HG03457 (cell line): ENCODE data around the gene KLHL34.

Source experiments
- ATAC-seq: cut with Tn5 transposase; IDR thresholded peaks from one replicate; pipeline ENCODE4 v1.9.1; 2021; ENCODE audit warnings: moderate number of reproducible peaks; ENCODE audit not compliant: unreplicated experiment

KLHL34 gene, protein sequence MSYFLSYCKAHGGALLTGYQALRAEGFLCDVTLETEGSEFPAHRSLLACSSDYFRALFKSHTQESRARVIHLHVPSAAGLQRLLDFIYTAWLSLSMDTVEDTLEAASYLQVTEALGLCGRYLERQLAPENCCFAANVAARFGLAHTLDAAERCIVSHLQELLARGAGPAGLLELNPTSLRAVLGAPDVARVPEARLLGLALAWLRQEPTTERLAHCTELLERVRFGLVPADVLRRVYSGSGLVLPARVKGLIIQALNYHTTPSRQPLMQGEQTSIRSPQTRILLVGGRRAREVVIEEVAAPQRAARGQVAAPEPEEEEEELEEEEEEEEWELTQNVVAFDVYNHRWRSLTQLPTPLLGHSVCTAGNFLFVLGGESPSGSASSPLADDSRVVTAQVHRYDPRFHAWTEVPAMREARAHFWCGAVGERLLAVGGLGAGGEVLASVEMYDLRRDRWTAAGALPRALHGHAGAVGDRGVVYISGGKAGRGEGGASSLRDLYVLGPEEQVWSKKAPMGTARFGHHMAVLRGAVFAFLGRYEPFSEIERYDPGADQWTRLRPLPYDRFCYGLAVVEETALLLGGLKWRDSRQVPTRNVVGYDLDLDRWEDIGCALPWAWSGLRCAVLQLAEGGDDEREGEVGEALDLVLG

DNA sequence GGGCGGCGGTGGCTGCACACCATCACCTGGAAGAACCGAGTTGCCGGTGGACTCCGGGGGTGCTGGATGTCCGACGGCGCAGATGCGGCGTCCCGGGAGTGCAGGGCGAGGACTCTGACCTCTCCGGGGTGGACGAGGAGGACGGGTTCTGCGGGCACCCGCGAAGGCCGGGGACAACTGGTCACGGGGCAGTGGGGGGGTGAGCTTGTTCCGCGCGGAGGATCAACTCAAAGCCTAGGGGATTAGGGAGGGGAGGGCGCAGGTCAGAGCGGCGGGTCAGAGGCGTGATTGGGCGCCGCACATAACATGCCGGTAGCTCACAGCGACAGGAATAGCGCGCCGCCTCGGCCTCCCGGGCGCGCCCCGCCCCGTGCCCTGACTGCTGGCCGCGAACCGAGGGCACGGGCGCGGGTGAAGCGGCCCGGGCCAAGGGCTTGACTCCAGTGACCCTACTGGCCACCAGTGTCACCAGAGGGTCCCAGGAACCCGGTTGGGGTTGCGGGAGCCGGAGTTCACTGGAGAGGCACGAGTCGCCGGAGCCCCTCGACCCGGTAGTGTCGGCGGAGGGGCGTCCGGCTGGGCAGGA lies at the start of gene KLHL34:
TSS of gene KLHL34 (minus strand) at position 179 of the 586 bp plus-strand sequence. CDS start 542 bp downstream, outside the sequence.
- ATAC-seq = no peak

DNA sequence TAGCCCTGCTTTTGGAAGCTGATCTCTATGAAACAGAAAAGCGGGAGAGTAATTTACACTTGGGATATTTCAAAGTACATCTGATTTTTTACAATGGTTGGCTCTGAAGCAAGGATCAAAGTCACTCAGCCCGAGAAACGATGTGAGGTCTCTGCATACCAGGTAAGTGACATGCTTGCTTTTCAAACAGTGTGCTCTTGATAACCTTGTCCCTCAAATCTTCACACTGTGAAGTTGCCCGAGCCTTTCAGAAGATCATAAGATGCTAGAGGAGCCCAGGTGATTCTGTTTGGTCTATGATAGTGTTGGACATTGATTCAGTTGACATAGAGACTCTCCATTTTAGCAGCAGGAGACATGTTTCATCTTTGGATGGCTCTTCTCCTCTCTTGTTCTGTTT lies 47.1 kb upstream of the KLHL34 start:
- no peak for ATAC-seq

DNA sequence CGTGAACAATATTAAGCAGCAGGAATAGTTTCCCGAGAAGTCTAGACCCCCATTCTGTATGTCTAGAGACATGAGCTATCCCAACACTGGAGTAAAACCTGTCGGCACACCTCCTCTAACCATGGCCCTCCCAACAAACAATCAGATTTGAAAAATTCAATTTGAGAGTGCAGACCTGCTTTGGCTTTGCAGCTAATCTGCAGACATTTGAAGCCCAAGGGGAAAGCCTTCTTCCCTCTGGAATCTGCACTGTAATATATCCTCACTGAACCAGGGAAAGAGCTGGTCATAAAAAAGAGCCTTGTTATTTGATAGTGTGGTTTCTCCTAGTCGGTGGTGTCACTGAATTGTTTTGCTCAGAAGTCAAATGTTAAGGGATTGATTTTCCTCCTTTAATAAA lies 44.6 kb upstream of the KLHL34 start:
- ATAC-seq = no peak

DNA sequence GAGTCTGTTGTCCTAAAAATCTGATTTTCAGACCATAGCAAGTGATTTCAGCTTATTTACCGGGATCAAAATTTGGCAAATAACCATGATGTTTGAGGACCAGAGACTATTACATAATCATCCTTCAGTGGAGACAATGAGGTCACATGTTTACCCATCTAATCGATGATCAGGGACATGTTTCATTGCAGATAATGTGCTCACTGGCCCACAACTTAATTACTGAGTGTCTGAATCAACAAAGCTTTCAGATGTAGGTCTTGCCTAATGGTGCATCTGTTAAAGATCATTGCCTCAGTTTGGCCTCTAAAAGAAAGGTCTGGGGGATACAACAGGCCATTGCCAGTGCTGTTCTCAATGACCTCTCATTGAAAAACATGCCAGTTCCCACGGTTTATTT lies 42.8 kb upstream of the KLHL34 start:
- ATAC-seq = no peak

DNA sequence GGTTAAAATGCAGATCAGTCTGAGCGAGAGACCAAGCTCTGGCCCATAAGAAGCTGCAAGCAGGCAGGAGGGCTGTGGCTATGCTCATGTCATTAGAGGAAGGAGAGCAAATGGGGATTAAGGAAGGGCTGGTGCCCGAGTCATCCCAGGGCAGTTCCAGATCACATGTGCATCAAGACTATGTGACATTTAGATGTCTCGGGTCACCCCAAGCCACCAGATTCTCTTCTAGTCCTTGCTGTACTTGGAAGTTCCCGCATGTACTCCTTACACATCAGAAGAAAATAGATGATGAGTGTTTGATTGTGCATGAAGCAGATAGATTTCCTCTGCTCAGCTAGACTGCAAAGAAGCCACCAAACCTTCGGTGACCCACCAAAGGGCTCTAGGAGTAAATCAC lies 42.1 kb upstream of the KLHL34 start:
- ATAC-seq = no peak

DNA sequence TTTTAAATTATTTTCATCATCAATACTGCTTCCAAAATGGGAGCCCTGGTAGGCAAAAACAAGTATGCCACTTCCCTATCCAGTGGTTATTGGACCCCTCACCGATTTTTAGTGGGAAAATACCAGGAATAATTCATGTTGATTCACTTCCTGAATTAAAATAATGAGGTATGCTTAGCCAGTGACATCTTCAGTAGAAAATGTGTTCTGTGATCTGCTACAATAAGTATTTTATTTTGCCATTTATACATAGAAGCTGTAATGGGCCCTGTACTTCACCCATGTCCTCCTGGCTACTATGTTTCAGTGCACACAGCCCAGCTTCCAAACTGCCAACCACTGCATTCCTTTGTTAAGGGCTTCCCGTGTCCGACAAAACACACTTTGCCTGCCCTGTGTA lies 41.0 kb upstream of the KLHL34 start:
- no peak for ATAC-seq

DNA sequence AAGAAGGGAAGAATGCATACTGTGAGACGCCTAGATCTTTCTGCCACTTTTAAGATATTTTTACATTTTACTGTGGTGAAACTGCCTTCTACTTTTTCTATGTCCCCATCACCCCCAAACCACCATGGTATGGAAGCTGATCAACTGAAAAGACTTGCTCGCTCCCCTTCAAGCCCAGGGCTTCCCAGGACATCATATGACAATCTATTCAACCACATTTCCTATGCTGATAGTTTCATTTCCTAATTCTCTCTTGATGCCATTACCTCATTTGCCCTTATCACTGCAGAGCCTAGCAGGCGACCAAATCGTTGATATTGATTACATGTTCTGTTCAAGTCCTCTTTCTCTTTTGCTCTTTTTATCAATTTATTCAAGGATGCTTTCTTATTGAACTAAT lies 40.1 kb upstream of the KLHL34 start:
- no peak for ATAC-seq

DNA sequence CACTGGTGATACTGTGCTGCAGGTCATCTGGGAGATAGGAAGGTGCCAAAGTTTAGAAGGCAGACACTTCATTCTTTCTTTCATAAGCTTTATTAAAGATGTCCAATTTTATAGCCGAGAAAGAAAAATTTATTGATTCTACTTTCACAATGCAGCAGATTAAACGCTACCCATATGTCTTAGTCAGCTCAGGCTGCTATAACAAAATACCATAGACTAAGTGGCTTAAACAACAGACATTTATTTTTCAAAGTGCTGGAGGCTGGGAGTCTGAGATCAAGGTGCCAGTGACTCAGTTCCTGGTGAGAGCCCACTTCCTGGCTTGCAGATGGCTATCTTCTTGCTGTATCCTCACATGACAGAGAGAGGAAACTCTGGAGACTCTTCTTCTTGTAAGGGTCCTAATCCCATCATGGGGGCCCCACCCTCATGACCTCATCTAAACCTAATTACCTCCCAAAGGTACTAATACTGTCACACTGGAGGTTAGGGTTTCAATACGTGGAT lies 33.4 kb upstream of the KLHL34 start:
- ATAC-seq = no peak

DNA sequence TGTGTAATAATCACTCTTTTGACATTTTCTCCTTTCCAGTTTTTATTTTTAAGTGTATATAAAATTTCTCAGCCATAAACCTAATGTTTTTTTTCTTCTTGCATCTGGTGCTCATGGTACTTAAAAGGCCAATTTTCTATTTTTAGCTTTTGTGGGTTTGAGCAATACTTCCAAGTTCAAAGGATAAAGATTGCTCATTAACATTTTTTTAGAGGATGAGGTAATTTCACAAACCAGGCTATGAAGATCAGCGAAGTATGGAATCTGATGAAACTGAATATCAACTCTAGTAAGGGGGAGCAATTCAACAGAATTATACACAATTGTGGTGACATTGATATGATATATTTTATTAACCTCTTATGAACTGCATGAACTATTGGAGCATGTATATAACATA lies 25.8 kb upstream of the KLHL34 start:
- ATAC-seq = no peak

DNA sequence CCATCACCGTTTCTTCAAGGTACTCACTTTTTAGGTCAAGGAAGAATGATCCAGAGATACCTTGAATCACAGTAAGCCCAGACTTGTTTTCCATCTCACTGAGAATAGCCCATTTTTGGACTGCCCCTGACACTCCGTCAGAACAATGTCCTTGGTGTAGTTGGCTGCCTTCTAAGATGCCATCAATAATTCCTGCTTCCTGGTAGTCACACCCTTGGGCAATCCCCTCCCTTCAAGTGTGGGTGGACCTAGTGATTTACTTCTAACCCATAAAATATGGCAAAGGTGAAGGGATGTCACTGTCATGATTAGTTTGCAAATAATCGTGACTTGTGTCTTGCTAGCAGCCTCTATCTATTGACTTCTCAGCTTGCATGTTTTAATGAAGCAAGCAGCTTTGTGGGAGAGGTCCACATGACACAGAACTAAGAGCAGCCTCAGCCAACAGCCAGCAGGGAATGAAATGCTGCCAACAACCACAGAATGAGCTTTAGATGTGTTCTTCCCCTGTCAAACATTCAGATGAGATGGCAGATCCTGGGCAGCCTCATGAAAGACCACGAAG lies 20.0 kb upstream of the KLHL34 start:
- ATAC-seq = no peak

DNA sequence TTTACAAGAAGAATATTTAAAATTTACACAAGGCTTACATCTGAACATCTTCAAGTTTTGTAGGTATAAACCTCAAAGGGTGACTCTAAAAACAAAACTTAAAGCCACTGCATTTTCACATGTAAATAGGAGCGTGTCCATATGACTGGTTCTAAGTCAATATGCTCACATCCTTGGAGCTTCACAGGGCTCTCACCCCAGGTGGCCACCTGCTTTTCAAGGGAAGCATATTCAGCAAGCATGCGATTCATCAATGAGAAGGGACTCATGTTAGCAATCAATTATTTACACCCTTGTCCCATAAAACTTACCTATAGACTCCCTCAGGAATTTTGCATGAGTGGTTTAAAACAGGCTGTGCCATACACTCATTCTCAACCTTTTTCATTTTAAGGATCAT lies 17.8 kb upstream of the KLHL34 start:
- ATAC-seq = no peak

DNA sequence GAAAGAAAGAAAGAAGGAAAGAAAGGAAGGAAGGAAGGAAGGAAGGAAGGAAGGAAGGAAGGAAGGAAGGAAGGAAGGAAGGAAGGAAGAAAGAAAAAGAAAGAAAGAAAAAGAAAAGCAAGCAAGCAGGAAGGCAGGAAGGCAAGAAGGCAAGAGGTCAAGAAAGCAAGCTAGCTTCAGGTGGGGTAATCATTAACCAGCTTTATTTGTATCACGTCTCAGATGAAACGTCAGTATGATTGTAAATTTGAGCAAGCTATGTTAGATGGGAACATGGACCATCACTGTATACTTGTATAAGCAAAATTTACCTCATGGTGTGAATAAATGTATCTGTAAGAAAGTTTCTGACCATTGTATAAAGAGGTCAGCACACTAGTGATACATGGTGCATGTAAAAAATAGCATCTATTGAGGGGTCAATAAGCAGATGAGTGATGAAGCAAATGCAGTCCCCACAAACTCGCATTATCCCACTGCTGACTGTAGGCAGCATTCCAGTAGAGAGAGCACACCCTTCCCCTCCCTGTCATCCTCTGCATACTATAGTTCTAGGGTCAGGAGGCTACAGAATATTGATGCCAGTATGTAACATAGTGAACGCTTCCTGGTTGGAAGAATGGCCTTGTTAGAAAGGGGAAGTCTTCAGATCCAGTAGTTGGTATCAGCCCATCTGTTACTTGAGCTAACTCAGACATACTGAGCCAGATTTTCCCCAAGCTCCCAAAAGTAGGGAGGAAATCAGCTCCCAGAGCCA lies 16.5 kb upstream of the KLHL34 start:
- no peak for ATAC-seq

DNA sequence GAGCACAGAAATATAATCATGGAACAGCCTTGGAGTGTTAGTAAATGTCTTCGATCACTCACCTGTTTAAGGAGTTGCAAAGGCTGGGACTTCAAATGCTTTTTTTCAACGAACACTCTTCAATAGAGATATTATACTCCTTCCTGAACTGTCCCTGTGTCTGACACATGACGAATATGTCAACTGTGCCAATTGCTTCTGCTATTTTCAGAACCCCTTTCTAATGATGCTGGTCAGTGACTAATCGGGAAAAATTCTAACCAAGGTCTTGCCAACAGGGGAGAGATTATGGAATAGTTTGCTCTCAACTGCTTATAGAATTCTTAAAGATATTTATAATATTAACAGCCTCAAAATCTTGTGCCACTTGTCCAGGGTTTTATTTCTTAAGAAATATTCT lies 8.5 kb upstream of the KLHL34 start:
- ATAC-seq = no peak

DNA sequence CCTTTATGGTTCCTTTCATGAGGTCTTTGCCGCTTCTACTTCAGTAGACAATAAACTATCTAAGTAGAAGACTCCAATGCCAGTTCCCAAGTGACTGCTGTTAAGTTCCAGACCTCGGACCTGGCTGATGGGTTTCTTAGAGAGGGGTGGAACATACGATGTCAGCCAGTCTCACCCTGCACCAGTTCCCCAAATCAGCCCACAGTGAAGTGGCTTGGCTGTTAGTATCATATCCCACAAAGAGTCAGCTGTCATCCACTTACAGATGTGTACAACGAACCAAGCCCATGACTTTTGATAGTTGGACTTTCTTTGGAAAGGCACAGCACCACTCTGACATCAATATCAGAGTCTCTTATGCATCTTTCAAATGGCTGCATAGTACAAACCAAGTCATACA lies 8.1 kb upstream of the KLHL34 start:
- ATAC-seq = no peak

DNA sequence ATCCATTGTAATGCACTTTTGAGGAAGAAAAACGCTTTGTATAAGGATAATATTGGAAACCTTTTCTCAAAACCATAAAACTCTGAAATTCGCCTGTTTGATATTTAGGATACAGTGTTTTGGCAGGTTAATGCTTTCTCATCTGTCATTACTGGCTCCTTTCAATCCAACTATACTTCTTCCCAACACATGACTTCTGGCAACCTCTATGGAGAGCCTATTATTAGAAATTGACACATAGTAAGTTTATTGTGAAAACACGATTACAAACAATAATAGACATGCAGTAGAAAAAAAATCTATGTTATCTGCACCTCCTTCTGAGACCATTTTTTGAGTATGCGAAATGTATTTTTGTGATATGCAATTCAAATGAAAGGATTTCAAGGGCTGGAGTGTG lies 4.6 kb upstream of the KLHL34 start:
- ATAC-seq = no peak

DNA sequence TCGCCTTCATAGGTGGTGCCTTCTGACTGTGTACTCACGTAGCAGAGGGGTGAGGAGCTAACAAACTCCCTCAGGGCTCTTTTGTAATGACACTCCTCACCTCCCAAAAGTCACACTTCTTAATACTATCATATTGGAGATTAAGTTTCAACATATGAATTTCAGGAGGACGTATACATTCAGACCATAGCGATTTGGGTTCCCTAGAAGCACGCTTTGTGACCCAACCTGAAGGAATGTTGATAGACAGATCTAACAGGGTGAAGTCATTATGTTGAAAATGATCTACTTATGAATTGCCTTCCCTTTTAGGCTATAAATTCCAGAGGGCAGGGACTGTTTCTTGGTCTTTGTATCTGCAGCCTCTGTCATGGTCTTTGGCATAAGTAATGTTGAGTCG lies 3.2 kb upstream of the KLHL34 start:
- no peak for ATAC-seq

DNA sequence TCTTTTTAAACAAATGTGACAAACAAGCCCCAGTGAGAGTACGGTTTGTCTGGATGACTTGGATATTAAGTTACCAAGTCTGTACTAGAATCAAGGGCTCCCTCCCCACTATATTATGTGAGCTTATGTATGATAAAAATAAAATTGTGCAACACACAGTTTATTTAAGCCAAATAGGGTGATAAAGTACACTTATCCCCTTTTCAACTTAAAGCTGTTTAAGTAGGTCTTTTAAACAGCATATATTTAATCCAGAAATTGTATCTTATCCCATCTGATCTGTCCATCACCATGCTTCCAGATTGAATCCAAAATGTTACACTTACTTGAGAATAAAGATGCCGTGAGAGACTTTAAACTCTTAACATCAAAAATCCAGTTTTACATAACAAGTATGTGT lies 2.0 kb upstream of the KLHL34 start:
- ATAC-seq = no peak

DNA sequence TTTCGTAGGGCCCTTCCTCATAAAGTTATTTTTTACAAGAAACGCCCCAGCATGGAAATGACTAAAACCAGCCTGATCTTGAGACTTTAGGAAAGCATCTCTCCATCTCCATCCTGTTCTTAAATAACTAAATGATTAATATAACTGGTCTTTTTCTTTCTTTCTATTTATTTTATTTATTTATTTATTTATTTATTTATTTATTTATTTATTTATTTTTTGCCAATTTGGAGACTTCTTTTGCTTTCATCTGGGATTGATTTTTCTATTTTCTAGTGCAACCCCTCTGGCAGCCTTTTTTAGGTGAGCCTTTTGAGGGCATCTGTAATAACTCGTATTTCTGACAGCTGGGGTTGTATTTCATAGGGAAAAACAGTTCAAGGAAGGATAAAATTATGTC lies 1.2 kb upstream of the KLHL34 start:
- ATAC-seq = no peak

DNA sequence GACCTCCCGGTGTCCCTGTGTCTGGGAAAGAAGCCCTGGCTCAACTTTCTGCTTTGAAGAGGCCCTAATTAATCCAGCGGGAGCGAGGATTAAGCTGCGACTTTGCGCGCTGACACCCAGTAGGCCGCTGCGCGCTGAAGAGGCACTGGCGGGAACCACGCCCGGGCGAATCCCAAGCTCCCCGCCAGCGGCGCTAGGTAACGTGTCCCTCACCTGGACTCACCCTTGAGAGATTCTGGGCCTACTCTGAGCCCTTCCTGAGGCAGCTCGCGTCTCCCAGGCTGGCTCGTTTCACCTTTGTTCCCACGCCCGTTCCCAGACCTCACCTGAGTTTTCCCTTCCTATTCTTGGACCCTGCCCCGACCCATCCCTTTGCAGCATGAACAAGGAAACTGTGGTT lies 616 bp upstream of the KLHL34 start:
- no peak for ATAC-seq

DNA sequence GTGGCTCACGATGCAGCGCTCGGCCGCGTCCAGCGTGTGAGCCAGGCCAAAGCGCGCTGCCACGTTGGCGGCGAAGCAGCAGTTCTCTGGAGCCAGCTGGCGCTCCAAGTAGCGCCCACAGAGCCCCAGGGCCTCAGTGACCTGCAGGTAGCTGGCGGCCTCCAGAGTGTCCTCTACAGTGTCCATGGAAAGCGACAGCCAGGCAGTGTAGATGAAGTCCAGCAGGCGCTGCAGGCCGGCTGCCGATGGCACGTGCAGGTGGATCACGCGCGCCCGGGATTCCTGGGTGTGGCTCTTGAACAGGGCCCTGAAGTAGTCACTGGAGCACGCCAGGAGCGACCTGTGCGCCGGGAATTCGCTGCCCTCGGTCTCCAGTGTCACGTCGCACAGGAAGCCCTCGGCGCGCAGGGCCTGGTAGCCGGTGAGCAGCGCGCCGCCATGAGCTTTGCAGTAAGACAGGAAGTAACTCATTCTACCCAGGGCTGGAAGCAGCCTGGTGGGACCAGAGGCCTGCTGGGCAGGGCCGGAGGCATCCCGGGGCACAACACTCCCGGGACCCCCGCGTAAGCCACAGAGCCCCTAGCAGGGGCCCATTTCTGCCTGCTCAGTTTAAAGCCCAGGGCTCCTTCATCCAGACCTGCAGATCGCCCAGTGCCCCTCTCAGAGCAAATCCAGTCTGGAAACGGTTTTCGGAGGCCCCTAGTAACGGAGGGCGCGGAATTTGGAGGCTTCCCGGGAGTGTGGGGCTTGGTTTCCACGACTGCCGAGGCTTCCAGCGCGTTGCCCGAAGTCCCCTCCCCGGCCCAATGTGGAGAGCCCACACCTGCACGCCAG lies 595 bp downstream of the KLHL34 start:
- no peak for ATAC-seq
